H9 (cell line): ENCODE results near the gene OR10H4. TPM values are rescaled to one million over a fixed set of nuclear protein-coding genes. Genes with fewer than 3 reads are reported as not detected.
"Not testable (repeated sequence)": the region's sequence is repeated elsewhere in the genome, so short reads cannot be mapped to it uniquely, and the experiment has no call there.

Experiments used
- DNase-seq: peaks from one replicate; pipeline ENCODE4 v3.0.0-alpha.2; 2017
- H2AFZ ChIP-seq: one replicate; pipeline ENCODE4 v1.6.1; 2013; ENCODE audit warnings: mild to moderate bottlenecking, low read length, control low read depth, moderate library complexity
- H2AK5ac ChIP-seq: 2 replicates; pipeline ENCODE4 v1.6.1; 2013; ENCODE audit warnings: low read length, control low read depth, mixed read lengths; ENCODE audit not compliant: insufficient read length
- H2BK120ac ChIP-seq: one replicate; pipeline ENCODE4 v1.6.1; 2013; ENCODE audit warnings: low read depth, mild to moderate bottlenecking, low read length, control low read depth, inconsistent platforms; ENCODE audit not compliant: poor library complexity, severe bottlenecking
- H2BK12ac ChIP-seq: 2 replicates; pipeline ENCODE4 v1.6.1; 2013; ENCODE audit warnings: low read length, control low read depth, mixed read lengths, low read depth; ENCODE audit not compliant: insufficient read length
- H2BK15ac ChIP-seq: 2 replicates; pipeline ENCODE4 v1.6.1; 2013; ENCODE audit warnings: low read depth, low read length, control low read depth
- H2BK20ac ChIP-seq: one replicate; pipeline ENCODE4 v1.6.1; 2013; ENCODE audit warnings: low read depth, mild to moderate bottlenecking, low read length, control low read depth, inconsistent platforms; ENCODE audit not compliant: poor library complexity, severe bottlenecking
- H2BK5ac ChIP-seq: 2 replicates; pipeline ENCODE4 v1.6.1; 2013; ENCODE audit warnings: low read length, control low read depth, mixed read lengths; ENCODE audit not compliant: insufficient read length
- H3K14ac ChIP-seq: 2 replicates; pipeline ENCODE4 v1.6.1; 2013; ENCODE audit warnings: low read length, control low read depth; ENCODE audit not compliant: insufficient read depth
- H3K18ac ChIP-seq: 2 replicates; pipeline ENCODE4 v1.6.1; 2013; ENCODE audit warnings: low read depth, mild to moderate bottlenecking, mixed read lengths, low read length, control low read depth; ENCODE audit not compliant: insufficient read length
- H3K23ac ChIP-seq: 2 replicates; pipeline ENCODE4 v1.6.1; 2013; ENCODE audit warnings: low read length, control low read depth, mixed read lengths, low read depth; ENCODE audit not compliant: insufficient read length
- H3K23me2 ChIP-seq: 2 replicates; pipeline ENCODE4 v1.6.1; 2013; ENCODE audit warnings: low read depth, mild to moderate bottlenecking, mixed read lengths, low read length, control low read depth; ENCODE audit not compliant: insufficient read length, poor library complexity, severe bottlenecking
- H3K27ac ChIP-seq: 2 replicates; pipeline ENCODE4 v1.5.1; 2013; ENCODE audit warnings: low read length, control low read depth, mixed read lengths, low read depth; ENCODE audit not compliant: insufficient read length
- H3K27me3 ChIP-seq: 2 replicates; pipeline ENCODE4 v1.6.1; 2013; ENCODE audit warnings: low read length, control low read depth, inconsistent platforms; ENCODE audit not compliant: insufficient read depth
- H3K4ac ChIP-seq: 2 replicates; pipeline ENCODE4 v1.6.1; 2013; ENCODE audit warnings: low read depth, mild to moderate bottlenecking, control low read depth, inconsistent platforms, low read length, moderate library complexity
- H3K4me1 ChIP-seq: 2 replicates; pipeline ENCODE4 v1.6.1; 2013; ENCODE audit warnings: low read length, control low read depth, inconsistent platforms; ENCODE audit not compliant: insufficient read depth
- H3K4me2 ChIP-seq: 2 replicates; pipeline ENCODE4 v1.6.1; 2013; ENCODE audit warnings: low read length, control low read depth, mixed read lengths; ENCODE audit not compliant: insufficient read length, insufficient read depth
- H3K56ac ChIP-seq: 2 replicates; pipeline ENCODE4 v1.6.1; 2013; ENCODE audit warnings: low read depth, mild to moderate bottlenecking, mixed read lengths, low read length, control low read depth; ENCODE audit not compliant: insufficient read length
- H3K79me1 ChIP-seq: 2 replicates; pipeline ENCODE4 v1.6.1; 2013; ENCODE audit warnings: low read depth, mild to moderate bottlenecking, moderate library complexity, low read length, control low read depth, inconsistent platforms; ENCODE audit not compliant: insufficient read depth, poor library complexity, severe bottlenecking
- H3K79me2 ChIP-seq: 2 replicates; pipeline ENCODE4 v1.6.1; 2013; ENCODE audit warnings: low read length, control low read depth, inconsistent platforms; ENCODE audit not compliant: insufficient read depth
- H3K9ac ChIP-seq: 2 replicates; pipeline ENCODE4 v1.6.1; 2013; ENCODE audit warnings: low read length, control low read depth, mixed read lengths; ENCODE audit not compliant: insufficient read length; ENCODE audit errors: extremely low read depth
- H3K9me3 ChIP-seq: one replicate; pipeline ENCODE4 v1.6.1; 2013; ENCODE audit warnings: low read depth, low read length, inconsistent platforms; ENCODE audit not compliant: control insufficient read depth
- H3T11ph ChIP-seq: one replicate; pipeline ENCODE4 v1.6.1; 2013; ENCODE audit warnings: mild to moderate bottlenecking, low read length, control low read depth, inconsistent platforms
- H4K20me1 ChIP-seq: one replicate; pipeline ENCODE4 v1.6.1; 2013; ENCODE audit not compliant: control insufficient read depth, insufficient read length, insufficient read depth
- H4K5ac ChIP-seq: 2 replicates; pipeline ENCODE4 v1.6.1; 2013; ENCODE audit warnings: low read depth, mild to moderate bottlenecking, mixed read lengths, low read length, control low read depth; ENCODE audit not compliant: insufficient read length
- H4K8ac ChIP-seq: replicated peaks from 2 replicates; pipeline ENCODE4 v1.6.1; 2013; ENCODE audit warnings: low read length, control low read depth, mixed read lengths, low read depth; ENCODE audit not compliant: insufficient read length
- H4K91ac ChIP-seq: 2 replicates; pipeline ENCODE4 v1.6.1; 2013; ENCODE audit warnings: low read depth, mild to moderate bottlenecking, moderate library complexity, mixed read lengths, low read length, control low read depth; ENCODE audit not compliant: insufficient read length
- H3K27ac Mint-ChIP-seq, 3 experiments: 2 replicates in 2 of 3; 3 replicates in 1 of 3; pipeline ENCODE4 v1.8.0; 2020 to 2021; ENCODE audit warnings: mixed read lengths in 3 of 3, mild to moderate bottlenecking in 1 of 3, moderate library complexity in 1 of 3
- H3K27me3 Mint-ChIP-seq: 2 replicates; pipeline ENCODE4 v1.8.0; 2021; ENCODE audit warnings: low read depth, mild to moderate bottlenecking, moderate library complexity, mixed read lengths
- H3K36me3 Mint-ChIP-seq, 3 experiments: 2 replicates in 2 of 3; 3 replicates in 1 of 3; pipeline ENCODE4 v1.8.0; 2020 to 2021; ENCODE audit warnings: low read depth in 3 of 3, mixed read lengths in 3 of 3; ENCODE audit not compliant: insufficient read depth in 1 of 3
- H3K4me1 Mint-ChIP-seq, 2 experiments: 2 replicates each; pipeline ENCODE4 v1.8.0; 2020; ENCODE audit warnings: mixed read lengths in 2 of 2
- H3K4me3 Mint-ChIP-seq, 2 experiments: 2 replicates in 1 of 2; 3 replicates in 1 of 2; pipeline ENCODE4 v1.8.0; 2020 to 2021; ENCODE audit warnings: mild to moderate bottlenecking in 2 of 2, mixed read lengths in 2 of 2, moderate library complexity in 1 of 2
- H3K9me3 Mint-ChIP-seq, 2 experiments: 2 replicates in 1 of 2; 3 replicates in 1 of 2; pipeline ENCODE4 v1.8.0; 2020; ENCODE audit warnings: mild to moderate bottlenecking in 2 of 2, mixed read lengths in 2 of 2, moderate library complexity in 1 of 2
- CTCF ChIP-seq: fragments of 200-600 bp; sonication (generic); conservative IDR thresholded peaks from 3 replicates; pipeline ENCODE4 v1.8.0; 2021; ENCODE audit warnings: antibody characterized with exemption, mild to moderate bottlenecking
- WGBS: extraction: QIAGEN DNeasy Blood & Tissue Kit; methylation state at CpG from one replicate; pipeline ENCODE4 v1.1.7; 2013; ENCODE audit warnings: missing lambda C conversion rate, low lambda C conversion rate, mixed read lengths; ENCODE audit not compliant: insufficient read length; ENCODE audit errors: extremely low coverage; 5-methylcytosine and 5-hydroxymethylcytosine counted together
- total RNA-seq: library from RNA; stranded (reverse); gene quantifications from 2 replicates; pipeline ENCODE4 v1.2.1, GENCODE V29; 2021

OR10H4 gene
- total RNA-seq, 1 experiment from 2014 or later: not detected

DNA sequence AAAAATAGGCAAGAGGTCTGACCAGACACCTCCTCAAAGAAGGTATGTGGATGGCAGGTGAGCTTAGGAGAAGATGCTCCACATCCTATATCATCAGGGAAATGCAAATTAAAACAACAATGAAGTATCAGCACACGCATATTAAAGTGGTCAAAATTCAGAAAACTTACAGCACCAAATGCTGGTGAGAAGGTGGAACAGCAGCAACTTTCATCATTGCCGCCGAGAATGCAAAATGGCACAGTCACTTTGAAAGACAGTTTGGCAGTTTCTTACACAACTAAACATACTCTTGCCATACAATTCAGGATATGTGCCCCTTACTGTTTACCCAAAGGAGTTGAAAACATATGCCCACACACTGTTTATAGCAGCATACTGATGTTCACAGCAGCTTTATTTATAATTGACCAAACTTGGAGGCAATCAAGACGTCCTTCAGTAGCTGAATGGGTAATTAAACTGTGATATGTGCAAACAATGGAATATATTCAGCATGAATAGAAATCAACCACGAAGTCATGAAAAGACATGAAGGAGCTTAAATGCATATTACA, 22.5 kb downstream of the OR10H4 start:
- WGBS: no CpG with 5 or more reads among the region's 5 CpGs
- Mint-ChIP-seq H3K4me3 (no peak overlapping the region), H3K4me1 (no peaks in the 10 kb centered on the region), H3K36me3 (peaks cover 4 to 32% (median 12%) of the 10 kb centered on the region in 3 experiments; a peak in 6 of 7 replicates), H3K9me3 (peaks cover 80 to 87% of the 10 kb centered on the region in 2 experiments), H3K27me3 (no peaks in the 10 kb centered on the region), H3K27ac (no peak overlapping the region)
- H3K79me1 ChIP-seq: no peaks in the 10 kb centered on the region
- H3K18ac ChIP-seq: no peak overlapping the region
- no peak overlapping the region for H2AK5ac ChIP-seq
- H3K27me3 ChIP-seq: no peaks in the 10 kb centered on the region
- no peak overlapping the region for H3T11ph ChIP-seq
- no peak overlapping the region for H3K4ac ChIP-seq
- H4K5ac ChIP-seq: no peak overlapping the region
- no peak overlapping the region for H3K27ac ChIP-seq
- no peak overlapping the region for H3K4me2 ChIP-seq
- H3K23ac ChIP-seq: no peak overlapping the region
- no peak overlapping the region for H2BK15ac ChIP-seq
- H2BK5ac ChIP-seq: no peak overlapping the region
- peaks cover 67% of the 10 kb centered on the region for H3K9me3 ChIP-seq
- H3K56ac ChIP-seq: no peak overlapping the region
- no peak overlapping the region for H3K14ac ChIP-seq
- no peak overlapping the region for H2BK12ac ChIP-seq
- H4K8ac ChIP-seq: no peak overlapping the region
- H3K79me2 ChIP-seq: no peaks in the 10 kb centered on the region
- no peak overlapping the region for H4K91ac ChIP-seq
- no peak overlapping the region for H3K9ac ChIP-seq
- H3K23me2 ChIP-seq: no peaks in the 10 kb centered on the region
- no peak overlapping the region for H2BK120ac ChIP-seq
- H3K4me1 ChIP-seq: no peaks in the 10 kb centered on the region
- no peak for TF ChIP-seq CTCF
- no peaks in the 10 kb centered on the region for H4K20me1 ChIP-seq
- DNase-seq: no peak
- H2BK20ac ChIP-seq: no peak overlapping the region
- H2AFZ ChIP-seq: no peak overlapping the region

DNA sequence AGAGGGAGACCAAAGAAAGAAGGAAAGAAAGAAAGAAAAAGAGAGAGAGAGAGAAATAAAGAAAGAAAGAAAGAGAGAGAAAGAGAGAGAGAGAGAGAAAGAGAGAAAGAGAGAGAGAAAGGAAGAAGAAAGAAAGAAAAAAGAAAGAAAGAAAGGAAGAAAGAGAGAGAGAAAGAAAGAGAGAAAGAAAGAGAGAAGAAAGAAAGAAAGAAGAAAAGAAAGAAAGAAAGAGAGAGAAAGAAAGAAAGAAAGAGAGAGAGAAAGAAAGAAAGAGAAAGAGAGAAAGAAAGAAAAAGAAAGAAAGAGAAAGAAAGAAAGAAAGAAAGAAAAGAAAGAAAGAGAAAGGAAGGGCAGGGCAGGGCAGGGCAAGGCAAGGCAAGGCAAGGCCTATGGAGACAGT, 23.2 kb downstream of the OR10H4 start:
- not testable (repeated sequence) for H3K23me2 ChIP-seq, H3K27ac Mint-ChIP-seq, H4K8ac ChIP-seq, H2BK120ac ChIP-seq, H2AK5ac ChIP-seq, H3K4me3 Mint-ChIP-seq, DNase-seq, H3K27me3 Mint-ChIP-seq, H3K27ac ChIP-seq, H4K5ac ChIP-seq, H3K56ac ChIP-seq, H3K4me2 ChIP-seq, H4K20me1 ChIP-seq, H3T11ph ChIP-seq, H3K4me1 ChIP-seq, H2AFZ ChIP-seq, H3K14ac ChIP-seq, H2BK20ac ChIP-seq, H3K27me3 ChIP-seq, H3K4ac ChIP-seq, H3K4me1 Mint-ChIP-seq, H3K9ac ChIP-seq, H3K79me1 ChIP-seq, H2BK5ac ChIP-seq, H4K91ac ChIP-seq, H3K18ac ChIP-seq, H2BK15ac ChIP-seq, H2BK12ac ChIP-seq, H3K23ac ChIP-seq, H3K79me2 ChIP-seq
- Mint-ChIP-seq H3K36me3 (peaks cover 4 to 32% (median 14%) of the 10 kb centered on the region in 3 experiments; a peak in 6 of 7 replicates), H3K9me3 (peaks cover 78 to 86% of the 10 kb centered on the region in 2 experiments)
- H3K9me3 ChIP-seq: peaks cover 68% of the 10 kb centered on the region
